Activated CD4-positive, alpha-beta T cell treated with anti-CD3 and anti-CD28 coated beads, Interleukin-2, Interleukin-4, amounts not matched to agents 100 ng/mL and 50 ng/mL, durations not matched to agents 16 hours and 8 hours (primary cell): ENCODE results near the gene HLF.
"Not testable (repeated sequence)": the region's sequence is repeated elsewhere in the genome, so short reads cannot be mapped to it uniquely, and the experiment has no call there.

Experiments used
- DNase-seq: peaks from one replicate; pipeline ENCODE4 v3.0.0-alpha.2; 2020; ENCODE audit warnings: low spot score

Gene HLF

DNA sequence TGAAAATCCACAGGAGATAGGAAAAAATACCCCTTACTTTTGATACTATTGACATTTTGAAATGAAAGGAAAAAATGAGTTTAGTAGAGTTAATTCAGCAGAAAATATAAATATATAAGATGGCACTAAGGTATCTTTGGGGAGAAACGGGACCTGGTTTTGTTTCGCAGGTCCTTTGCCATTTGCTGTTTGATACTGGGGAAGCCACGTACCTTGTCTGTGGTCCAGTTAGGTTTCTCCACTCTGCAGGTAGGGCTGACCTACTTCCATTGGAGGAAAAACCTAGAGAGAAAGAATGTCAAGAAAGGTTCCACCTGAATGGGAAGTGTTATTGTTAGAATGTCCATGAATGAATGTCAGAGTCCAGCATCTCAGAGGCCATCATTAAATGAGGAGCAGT is 48.1 kb downstream of the HLF start:
- no peak for DNase-seq

DNA sequence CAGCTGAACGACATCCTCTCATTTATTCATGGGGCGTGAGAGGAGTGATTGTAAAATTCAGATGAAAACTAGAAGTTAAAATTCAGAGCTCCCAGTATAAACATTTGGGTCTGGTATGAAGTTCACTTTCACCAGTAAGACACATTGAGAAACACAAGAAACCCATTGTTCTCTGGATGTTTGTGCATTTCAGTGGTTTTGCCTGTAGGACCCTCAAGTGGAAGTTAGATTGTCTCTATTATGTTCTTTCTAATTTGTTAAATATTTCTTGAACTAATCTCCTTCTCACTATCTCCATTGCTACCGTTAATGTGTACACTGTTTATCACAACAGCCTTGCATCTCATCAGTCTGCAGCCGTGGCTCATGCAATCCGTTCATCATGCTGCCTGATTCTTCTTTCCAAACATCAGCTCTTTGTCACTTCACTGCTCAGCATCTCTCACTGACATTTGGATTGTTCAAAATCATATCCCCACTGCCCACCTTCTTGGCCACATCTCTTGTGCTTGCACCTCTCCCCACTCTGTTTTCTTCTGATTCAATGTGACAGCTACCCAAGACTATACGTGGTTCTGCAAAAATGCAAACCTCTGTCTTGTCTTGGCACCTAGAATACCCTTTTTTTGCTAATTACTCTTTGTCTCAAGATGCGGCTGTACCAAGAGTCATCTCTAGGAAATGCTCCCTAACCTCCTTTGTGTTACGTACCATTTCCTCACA is 49.5 kb downstream of the HLF start:
- DNase-seq, result no peak

DNA sequence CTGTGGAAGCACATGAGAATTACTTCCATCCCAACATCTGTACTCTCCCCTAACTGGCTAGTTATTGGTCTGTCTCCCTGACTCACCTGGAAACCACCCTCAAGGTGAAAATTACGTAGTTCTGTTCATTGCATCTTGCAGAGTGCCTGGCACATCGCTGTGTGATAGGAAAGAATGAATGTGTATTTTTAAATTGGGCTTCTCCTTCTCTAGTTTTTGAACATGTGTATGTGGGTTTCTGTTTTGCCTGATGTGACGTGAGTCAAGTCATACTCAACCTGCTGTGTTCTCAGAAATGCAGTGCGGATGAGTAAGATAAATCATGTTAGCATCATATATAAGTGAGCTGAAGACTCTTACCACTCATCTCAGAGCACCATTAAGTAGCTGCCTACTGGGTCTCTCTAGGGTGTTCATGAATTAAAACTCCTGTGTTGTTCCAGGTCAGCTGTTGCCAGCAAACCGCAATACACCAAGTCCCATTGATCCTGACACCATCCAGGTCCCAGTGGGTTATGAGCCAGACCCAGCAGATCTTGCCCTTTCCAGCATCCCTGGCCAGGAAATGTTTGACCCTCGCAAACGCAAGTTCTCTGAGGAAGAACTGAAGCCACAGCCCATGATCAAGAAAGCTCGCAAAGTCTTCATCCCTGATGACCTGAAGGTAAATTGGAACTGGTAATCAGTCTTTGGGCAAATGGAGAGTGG is 50.2 kb downstream of the HLF start:
- DNase-seq, result peak; percentile 69

GRCh38 chr17:55316499-55316898 is 51.7 kb downstream of the HLF start:
- DNase-seq, result no peak

DNA sequence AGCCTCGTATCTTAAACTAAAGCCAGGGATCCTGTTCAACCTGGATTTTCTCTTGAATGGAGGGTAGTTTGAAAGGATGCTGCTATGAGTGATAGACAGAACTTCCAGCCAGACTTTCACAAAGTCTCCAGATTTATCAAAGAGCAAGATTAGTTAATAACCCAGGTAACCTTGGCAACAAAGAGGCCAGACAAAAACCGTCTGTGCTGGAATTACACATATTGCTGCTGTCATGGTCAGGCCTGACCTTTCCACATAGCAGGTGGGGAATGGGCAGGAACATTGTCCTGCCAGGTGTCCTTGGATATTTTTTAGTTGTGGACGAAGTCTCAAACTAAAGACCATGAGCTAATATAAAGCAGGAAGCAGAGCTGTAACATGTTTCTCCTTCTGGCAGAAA is 52.5 kb downstream of the HLF start:
- DNase-seq, result no peak

DNA sequence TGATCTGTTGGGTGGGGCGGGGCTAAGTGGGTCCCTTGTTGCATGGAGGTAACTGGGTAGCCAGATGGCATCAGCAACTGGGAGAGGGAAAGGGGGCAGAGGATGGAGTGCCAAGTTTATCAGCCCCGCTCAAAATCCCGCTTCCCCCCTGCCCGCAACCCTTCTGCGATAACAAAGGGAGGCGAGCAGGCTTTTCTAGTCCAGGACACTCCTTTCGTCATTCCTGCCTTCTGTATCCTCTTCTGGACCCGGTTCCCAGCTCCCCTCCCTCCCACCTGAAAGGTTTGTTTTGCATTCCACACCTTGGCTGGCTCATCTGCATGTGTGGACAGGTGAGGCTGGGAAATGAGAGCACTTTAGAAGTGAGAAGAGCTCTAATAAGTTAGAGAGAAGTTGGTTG is 53.3 kb downstream of the HLF start:
- DNase-seq, result no peak

DNA sequence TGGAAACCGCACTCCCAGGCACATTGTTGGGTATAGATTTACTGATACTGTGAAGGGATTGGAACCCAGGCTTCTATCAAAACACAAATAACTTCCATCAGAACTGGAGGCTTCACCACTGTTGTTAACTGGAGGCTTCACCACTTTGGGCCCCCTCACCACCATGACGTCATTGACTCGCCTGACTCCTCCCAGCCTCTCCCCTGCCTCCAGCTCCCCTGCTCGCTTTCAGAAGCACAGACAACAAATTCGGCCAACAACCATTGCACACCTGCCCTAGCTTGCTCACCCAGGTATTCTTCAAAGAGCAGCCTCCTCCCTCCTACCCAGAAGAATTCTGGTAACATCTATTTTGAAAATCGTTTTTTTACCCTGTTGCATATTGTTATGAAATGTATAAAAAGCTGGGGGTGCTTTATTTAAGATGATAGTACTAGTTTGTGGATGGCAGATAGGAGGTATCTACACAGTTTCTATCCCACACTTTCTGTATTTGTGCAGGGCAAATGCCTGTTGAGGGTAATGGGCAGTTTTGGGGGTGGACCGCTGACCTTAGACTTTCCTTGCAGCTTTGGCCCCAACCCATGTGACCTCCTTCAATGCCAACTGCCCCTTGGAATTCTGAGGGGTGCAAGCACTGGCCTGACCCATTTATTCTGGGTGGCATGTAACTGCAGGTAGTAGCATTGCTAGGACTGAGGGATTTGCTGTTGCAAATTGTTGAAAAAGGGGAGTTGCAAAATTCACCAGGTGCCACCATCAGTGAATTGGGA is 54.1 kb downstream of the HLF start:
- DNase-seq, result no peak

GRCh38 chr17:55319933-55320593 is 55.3 kb downstream of the HLF start:
- no peak for DNase-seq

- DNase-seq, result no peak
Measured at GRCh38 chr17:55320594-55321426, 56.0 kb downstream of the HLF start.

GRCh38 chr17:55321427-55322060 is 56.8 kb downstream of the HLF start:
- no peak for DNase-seq

GRCh38 chr17:55322453-55322985 is 57.8 kb downstream of the HLF start:
- no peak for DNase-seq

DNA sequence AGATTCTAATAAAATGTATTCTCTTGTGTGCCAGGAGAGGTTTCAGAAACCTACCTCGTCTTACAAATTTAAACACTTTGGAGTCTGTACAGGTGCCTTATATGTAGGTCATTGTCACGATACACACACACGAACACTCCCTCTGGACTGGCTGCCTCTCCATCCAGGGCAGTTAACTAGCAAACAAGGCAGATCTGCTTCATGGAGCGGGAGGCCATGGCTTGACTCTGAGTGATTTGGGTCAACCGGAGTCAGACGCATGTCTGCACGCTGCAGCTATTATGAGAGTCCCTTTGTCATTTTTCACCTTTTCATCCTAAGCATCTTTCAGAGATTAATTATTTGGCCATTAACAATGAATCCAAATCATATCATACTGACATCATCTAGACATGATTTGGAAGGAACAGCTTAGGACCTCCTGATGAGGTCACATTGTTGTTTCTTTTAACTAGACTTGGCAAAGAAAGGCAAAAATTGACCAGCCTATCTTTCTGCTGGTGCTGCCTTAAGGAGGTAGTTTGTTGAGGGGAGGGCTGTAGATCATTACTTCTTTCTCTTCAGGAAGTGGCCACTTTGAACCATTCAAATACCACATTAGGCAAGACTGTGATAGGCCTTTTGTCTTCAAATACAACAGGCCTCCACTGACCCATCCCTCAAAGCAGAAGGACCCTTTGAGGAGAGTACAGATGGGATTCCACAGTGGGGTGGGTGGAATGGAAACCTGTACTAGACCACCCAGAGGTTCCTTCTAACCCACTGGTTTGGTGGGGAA is 58.9 kb downstream of the HLF start:
- DNase-seq, result no peak

- no peak for DNase-seq
Measured at GRCh38 chr17:55324296-55324978, 59.7 kb downstream of the HLF start.

GRCh38 chr17:55325406-55325805 is 60.6 kb downstream of the HLF start:
- DNase-seq, result no peak

DNA sequence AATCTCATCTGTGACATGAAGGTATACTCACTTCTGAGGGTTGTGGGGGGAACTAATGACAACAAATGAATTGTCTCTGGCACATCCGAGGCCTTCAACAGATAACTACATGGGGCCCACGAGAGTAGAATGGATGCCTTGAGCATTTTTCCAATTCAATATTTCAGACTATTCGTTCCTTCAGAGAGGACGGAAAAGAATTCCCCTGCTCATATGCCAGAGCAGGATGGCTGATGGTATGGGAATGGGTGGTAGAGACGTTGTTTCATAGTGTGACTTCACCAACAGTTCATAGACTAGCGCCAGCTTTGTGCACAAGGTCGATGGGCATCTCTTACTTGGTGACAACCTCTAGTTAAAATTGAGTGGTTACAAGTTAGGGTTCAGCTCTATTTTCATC is 61.3 kb downstream of the HLF start:
- no peak for DNase-seq

- no peak for DNase-seq
Measured at GRCh38 chr17:55327225-55328088, 62.7 kb downstream of the HLF start.

DNA sequence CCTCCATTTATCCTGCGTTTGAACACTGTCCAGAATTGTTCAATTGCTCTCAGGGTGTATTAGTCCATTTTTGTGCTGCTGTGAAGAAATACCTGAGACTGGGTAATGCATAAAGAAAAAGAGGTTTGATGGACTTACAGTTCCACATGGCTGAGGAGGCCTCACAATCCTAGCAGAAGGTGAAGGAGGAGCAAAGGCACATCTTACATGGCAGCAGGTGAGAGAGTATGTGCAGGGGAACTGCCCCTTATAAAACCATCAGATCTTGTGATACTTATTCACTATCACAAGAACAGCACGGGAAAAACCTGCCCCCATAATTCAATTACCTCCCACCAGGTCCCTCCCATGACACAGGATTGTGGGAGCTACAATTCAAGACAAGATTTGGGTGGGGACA is 63.8 kb downstream of the HLF start:
- DNase-seq, result not testable (repeated sequence)

DNA sequence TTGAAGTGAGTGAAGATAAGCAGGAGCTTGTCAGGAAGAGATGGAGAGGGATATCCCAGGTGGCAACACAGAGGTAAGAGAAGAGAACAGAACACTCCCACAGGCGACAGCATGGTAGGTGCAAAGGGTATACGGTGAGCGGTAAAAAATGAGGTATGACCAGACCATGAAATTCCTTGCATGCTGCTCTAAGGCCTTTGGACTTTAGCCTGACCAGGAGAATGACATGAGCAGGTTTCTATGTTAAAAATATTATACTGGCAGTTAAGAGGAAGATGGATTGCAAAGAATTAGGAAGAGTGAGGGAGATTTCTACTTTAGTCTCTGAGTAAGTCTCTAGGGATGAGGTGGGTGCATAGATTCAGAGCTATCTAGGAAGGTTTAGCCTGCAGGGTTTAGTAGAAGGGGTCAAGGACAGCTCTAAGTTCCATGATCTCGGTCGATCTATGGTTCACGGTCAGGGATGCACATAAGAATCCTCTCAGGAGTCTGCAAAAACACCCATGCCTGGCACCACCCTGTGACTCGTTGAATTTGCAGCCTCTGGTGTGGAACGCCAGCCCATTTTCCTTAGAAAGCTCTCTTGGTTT is 65.7 kb downstream of the HLF start:
- no peak for DNase-seq
